Right renal pelvis (tissue), 4 donors: ENCODE results near the gene PLEKHA6. TPM values are rescaled to one million over a fixed set of nuclear protein-coding genes. Genes with fewer than 3 reads are reported as not detected.

Source experiments
- DNase-seq, 4 donors: peaks; one replicate each; pipeline ENCODE4 v3.0.0-alpha.2; 2013; ENCODE audit warnings: low read depth in 4 of 4, low spot score in 3 of 4, missing footprints in 1 of 4
- polyA plus RNA-seq, 4 donors: library from polyadenylated mRNA; unstranded; fragments of 120-200 nt; gene quantifications; one replicate each; pipeline ENCODE4 v1.2.1, GENCODE V29; 2013; ENCODE audit not compliant: insufficient read length in 4 of 4

Gene PLEKHA6
- polyA plus RNA-seq, 4 donors = 46.3 to 58.5 (median 50.2) TPM

DNA sequence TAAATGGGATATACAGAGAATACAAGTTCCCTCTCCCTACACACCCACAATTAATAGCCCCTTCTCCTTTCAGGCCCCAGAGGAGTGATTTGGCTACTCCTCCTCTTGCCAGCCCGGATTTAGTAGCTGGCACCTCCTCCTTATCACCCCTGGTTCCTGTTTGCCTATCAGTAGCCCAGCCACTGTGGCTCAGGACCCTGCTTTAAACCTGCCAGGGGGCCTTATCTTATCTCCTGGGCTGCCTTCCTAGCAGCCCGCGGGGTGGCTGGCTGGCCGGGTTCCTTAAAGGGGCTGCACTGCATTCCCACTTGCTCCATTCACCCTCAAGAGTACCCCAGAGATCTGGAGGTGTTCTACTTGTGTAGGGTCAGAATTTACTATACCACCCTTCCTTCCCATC lies 70.4 kb downstream of the PLEKHA6 start:
- DNase-seq = no peak

DNA sequence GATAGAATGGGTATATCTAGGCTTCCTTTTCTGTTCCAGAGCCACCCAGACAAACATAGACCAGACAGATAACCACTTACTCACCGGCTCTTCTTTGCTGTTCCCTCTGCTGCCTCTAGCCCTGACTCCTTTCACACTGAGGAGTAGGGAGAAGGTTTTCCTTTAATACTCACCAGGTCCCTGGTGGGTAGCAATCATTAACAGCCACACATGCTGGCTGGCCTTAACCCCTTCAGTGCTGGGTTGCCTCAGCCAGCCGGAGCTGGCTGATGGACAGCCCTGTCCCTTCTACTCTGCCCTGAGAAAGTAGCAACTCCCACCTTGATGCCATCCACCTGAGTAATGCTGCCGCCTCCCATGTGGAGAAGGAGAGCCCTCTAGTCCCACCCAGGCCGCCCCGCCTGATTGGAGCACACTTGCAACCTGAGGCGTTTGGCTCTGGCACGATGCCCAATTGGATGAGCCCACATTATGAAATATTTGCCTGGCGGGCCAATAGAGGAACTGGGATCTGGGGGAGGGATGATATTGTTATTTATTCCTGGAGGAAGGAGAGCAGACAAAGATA lies 71.6 kb downstream of the PLEKHA6 start:
- DNase-seq = peak in 1 of 4 donors; percentile 73

DNA sequence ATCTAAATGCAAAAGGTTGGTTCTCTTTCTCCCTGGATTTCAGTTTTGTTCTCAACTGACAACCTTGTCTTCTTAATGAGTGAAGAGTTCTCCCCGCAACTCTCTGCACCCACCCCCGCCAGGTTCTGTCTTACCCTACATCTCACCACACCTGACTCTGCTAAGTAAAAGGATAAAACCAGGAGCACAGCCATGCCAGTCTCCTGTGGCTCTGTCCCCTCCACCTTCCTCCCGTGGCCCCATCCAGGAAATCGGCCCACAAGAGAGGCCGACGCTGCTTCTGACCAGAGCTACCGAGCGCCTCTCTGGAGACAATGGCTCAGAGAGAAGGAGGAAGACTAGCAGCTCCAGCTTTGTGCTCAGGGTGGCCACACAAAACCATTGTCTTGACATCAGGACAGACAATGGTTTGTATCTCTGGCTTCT lies 72.2 kb downstream of the PLEKHA6 start:
- no peak for DNase-seq

DNA sequence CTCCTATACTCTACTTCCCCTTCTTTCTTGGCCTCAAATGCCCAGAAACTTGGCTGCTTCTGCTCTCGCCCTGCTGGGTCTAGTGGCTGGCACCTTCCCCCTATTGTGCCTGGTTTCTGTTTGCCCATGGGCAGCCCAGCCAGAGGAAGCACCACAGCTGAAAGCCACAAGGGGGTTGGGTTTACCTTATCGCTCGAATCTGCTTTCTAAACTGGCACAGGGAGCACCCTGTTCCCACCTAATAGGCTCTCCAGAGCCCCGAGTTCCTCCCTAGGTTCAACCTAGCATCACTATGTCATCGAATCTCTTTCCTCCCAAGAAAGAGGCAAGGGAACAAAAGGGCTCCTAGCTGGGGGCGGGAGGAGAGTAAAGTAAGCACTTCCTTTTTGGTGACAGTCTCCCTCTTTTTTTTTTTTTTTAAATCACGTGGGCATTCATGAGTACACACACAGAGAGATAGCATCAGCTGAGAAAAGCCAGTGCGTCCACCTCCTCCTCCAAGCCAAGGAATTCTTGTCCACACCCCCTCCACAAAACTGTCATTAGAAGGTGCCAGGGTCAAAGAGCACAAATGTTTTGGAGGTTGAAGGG lies 72.8 kb downstream of the PLEKHA6 start:
- DNase-seq = no peak

DNA sequence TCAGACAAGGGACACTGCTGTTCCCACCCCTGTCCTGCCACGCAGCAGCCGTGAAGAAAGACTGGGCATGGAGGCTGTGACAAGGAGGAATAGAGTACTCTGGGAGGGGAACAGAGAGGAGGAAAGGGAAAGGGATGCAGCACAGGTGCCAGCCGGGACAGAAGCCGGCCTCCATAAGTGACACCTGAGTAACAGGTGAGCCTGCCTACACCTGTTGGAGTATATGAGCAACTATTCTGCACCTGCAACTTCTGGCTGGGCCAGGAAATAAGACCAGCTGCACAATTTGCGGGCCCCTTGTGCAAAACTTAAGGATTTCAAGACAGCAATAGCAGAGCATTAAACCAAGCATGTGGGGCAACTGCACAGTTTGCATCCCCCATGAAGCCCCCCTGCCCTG lies 73.4 kb downstream of the PLEKHA6 start:
- DNase-seq = no peak

DNA sequence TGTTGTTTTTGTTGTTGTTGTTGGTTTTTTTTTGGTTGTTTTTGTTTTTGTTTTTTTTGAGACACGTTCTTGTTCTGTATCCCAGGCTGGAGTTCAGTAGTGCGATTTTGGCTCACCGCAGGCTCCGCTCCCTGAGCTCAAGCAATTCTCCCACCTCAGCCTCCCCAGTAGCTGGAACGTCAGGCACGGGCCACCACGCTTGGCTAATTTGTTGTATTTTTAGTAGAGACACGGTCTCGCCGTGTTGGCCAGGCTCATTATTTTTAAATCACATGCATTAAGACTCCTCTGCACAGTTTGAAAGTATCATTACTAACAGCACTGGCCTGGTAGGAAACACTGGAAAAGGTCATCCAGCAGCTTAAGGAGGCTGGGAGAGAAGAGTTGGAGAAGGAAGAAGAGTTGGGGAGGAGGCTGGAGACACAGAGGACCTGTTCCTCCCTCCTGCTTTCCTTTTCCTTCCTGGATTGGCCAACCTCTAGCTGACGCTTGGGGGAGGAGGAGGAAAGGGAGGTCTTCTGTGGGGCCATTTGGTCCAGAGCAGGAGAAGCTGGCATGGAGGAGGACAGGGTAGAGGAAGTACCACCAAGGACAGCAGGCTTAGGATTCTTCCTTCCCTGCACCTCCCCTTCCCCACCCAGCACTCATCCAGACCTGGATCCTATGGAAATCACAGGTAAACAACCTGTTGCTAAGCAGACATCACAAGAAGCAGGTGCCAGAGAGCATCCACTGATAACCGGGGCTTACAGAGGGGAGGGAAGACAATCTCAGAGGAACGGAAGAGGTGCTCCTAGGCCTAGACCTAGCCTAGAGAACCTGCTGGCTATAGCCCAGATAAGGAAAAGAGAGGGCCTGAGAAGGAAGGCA lies 74.1 kb downstream of the PLEKHA6 start:
- DNase-seq = no peak

DNA sequence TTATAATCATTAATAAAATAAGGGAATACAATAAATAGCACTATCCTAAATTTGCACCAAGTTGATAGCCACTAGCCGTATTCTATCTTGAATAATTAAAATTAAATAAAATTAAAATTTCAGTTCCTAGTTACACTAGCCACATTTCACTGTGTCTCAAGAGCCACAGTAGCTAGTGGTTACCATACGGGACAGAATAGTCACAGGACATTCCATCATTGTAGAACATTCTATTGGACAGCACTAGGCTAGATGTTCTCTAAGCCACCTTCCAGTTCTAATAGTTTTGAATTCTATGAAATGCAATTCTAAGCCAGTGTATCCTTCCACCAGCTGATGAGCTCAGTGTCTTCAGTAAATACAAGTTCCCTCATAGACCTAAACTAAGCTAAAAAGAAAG lies 74.8 kb downstream of the PLEKHA6 start:
- no peak for DNase-seq

DNA sequence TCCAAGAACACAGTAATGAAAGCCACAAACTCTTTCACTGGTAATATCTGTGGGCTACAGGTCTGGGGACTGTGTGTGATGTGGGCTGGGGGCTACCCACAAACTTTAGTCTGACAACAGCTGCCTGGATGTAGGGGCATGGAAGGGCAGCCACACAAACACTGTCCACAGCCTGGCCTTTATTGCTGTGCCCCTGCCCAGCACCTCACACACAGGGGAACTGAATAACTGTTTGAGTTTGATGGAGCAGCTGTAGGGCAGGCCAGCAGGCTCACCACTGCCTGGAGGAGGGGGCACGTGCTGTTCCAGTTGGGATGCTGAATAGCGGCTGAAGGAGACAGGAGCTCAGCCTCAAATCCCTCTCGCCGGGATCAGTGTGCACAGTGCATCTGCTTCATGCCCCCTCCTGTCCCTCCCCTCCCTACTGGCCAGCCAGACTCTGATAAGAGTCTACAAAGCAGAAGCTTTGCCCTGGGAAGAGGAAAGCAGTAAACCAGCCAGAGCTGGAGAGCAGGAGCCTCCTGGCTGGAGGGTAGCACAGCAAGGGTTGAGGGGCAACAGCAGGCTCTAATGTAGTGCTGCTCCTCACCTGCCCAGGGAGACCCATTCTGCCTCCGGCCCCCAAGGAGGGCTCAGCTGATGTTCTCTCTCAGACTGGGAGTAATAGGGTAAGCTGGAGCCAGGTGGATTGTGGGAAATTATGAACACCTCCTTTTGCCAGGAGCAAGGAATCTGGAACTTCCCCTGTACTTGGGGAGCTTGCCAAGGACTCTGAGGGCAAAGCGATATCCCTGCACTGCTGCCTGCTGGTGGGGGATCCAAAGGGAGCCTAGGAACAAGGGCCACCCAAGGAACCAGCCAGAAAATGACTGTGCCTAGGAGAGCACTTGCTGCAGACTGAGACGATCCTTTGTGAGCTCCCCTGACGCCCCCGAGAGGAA lies 75.7 kb downstream of the PLEKHA6 start:
- DNase-seq = no peak

DNA sequence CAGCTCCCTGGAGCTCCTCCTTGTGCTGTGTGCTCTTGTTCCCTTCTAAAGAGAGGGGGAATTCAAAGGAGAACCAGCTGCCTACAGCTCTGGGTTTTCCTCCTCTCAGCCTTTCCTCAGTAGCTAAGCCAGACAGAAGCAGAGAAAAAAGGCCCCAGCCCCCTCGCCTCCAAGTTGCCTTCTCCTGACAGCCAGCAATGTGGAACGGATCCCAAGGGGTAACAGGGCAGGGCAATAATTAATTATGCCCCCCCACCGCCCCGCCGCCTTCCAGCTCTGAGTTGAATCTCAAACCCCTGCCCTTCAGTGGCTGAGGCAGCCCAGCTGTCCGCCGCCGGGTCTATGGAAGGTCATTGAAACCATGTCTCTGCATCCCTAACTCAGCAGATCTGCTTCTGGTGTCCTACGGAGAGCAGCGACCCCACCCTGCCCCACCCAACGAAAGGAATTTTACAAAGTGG lies 76.9 kb downstream of the PLEKHA6 start:
- peak in 1 of 4 donors; percentile 76 for DNase-seq

DNA sequence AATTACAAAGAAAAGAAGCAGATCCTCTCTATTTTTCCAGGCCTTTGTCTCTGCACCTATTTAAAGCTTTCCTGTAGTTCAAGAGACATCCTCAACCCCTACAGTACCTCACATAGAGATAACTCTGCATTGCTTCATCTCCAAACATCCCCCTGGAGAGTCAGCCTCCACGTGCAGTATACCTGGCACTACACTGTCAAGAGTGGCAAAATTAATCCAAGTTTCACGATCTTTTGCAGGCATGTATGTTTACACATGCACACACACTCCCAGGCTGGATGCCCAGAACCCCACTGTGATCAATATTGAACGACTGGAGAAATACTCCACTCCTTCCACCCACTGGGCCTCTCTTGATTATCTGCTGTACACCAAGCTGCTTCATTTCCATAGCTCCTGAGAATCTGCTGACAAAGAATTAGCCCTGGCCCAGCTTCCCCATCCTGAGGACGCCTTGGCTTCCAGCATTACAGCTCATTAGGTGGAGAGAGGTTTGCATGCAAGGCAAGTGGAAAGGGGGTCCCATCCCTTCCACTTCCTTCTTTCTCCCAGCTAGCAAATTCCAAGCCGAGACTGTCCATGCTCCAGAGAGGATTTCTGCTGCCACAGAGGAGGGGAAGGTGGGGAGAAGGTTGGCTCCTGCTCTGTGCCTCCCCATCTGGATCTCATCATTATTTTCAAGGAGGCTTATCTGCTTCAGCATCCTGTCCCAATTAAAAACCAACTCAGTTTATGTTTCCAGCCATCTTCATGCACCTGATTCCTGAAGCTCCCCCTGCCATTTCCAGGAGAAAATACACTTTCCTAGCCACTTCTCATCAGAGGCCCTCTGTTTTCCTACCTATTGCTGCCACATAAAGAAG lies 79.4 kb downstream of the PLEKHA6 start:
- no peak for DNase-seq

DNA sequence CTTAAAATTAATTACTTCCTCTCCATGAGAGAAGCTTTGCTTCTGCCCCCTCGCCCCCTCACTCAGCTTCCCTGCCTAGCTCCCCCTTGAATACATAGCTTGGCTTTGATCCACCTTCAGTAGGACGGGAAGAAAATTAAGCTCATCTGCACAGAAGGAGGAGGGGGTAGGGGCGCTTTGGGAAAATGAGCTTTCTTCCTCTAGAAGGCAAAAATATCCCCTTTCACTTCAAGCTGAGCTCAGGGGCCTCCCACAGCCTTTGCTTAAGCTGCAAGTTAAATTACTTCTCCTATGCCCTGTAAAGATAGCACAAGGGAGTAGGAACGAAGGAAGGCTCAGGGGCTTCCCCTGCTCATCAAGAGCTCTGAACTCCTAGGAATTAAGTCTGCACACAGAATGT lies 80.8 kb downstream of the PLEKHA6 start:
- no peak for DNase-seq

DNA sequence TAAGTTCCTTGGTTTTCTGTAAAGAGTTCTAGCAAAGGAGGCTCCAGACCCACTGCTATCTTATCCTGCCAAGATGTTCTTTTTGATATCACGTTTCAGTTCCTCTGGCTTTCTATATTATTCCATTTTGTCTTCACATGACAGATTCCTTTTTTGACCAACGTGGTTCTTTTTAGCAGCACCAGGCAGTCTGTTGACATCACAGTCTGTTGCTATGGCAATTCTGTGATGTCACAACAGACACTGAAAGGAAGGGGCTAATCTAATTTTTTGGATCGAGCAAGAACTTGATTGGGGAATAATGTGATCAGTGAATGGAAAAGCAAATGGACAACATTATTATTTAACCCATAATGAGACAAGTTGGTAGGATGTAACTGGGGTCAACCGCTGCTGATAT lies 81.5 kb downstream of the PLEKHA6 start:
- no peak for DNase-seq

DNA sequence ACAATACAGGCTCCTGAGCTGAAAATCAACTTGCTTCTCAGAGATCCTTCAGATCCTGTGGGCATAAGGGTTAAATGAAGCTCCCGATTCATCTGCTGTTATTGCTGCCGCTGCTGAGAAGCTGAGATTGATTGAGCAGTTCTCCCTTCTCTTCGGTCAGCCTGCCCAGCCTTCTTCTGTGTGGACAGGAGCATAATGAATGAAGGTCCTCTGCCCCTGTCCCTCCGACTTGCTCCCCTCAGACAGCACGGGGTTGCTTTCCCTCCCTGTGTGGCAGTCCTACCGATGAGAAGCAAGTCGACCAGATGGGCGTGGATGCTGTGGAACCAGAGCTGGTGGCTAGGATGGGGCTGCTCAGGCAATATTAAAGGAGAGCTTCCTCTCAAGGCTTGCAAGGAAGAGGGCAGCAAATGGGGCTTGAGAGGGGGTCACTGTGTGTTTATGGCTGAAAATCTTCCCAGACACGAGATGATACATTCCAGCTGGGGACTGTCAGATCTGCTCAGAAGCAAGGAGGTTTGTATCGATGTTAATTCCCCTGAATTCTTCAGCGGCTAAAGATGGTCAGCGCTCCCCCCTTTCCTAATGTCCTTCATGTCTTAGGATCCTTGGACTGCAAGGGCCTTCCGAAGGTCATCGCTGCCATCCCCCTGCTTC lies 82.0 kb downstream of the PLEKHA6 start:
- no peak for DNase-seq

DNA sequence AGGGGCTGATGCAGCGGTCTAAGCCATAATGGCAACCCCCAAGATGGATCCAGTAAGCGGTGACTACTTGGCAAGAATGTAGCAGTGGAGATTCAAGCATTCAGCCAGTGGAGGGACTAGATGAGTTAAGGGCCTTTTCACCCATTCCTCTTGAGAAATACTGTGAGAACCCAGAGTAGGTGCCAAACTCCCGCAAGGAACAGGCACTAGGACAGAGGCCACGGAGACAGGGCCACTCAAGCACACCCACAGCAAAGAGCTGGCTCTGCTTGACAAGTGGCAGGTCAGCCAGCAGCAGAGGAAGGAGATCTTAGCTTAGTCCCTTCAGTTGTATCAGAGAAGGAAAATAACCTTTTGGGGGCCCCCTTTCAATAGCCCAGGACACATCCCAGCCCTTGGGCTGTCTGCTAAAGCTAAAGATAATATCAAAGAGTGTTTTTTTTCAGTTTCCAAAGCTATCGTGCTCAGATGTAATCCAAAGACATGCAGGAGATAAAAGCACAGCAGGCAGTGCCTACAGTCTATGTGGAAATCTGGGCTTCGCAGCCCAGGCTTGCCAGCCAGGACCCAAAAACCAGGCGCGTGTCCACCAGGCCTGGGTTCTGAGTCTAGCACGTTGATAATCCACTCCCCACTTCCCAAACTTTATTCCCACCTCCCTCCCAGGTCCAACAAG lies 83.9 kb downstream of the PLEKHA6 start:
- no peak for DNase-seq

DNA sequence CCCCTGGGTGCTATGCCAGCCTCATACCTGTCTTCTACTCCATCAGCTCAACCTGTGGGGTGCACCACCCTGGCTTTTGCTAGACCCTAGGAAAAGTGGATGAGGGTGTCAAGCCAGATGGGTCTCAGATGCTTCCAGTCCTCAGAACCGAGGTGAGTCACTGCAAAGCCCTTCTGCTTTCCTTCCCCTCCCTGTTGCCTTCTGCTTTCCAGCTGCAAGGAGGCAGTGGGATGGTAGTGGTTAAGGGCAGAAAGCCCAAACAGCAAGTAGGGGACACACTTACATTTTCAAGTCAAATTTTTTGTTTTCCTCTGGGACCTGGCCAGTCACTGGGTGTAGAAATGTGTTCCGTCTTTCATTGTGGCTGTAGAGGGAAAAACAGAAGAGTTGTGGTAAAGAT lies 85.3 kb downstream of the PLEKHA6 start:
- DNase-seq = no peak

DNA sequence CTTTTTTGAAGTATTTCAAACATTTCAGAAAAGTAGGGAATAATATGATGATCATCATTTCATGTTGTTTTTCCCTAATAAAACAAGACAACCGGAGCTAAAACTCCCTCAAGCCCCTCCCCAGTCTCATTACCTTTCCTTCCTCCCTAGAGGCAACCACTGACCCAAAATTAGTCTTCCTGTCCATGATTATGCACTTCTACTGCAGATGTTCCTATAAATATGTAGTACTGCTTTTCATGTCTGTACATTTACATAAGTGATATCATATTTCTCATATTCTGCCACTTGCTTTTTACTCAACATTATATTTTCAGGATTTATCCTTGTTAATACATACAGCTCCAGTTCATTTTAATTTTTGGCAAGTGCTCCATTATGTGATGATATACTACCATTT lies 87.2 kb downstream of the PLEKHA6 start:
- DNase-seq = no peak

DNA sequence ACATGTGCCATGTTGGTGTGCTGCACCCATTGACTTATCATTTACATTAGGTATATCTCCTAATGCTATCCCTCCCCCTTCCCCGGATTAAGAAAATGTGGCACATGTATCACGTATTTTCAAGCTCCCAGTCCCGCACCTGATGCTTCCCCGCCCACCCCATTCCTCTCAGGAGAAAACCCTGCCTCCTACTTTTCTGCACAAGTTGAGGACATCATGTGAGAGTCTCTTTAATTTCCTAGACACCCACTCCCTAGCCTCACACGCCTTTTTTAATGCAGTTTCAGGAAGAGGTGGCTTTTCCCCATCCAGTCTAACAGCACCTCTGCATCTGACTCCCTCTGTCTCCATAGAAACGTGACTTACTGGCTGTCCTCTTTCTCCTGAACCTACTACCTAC lies 87.8 kb downstream of the PLEKHA6 start:
- no peak for DNase-seq

DNA sequence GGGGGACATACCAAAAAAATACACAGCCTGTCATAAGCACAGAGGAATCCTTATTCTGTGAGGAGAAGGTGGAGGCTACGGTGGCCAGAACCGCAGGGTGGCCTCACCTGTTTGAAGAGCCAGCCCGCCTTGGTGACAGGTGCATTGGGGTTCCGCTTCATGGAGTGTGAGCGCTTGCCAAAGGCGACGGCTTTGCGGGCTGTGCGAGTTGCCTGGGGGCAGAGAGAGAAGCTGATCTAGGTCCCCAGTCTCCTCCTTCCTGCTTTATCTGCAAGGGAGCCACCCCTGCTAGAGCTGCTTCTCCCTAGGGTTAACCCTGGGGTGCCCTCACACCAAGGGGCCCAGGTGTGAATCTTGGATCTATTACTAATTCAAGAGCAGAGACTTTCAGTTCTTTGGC lies 91.6 kb downstream of the PLEKHA6 start:
- DNase-seq = no peak

DNA sequence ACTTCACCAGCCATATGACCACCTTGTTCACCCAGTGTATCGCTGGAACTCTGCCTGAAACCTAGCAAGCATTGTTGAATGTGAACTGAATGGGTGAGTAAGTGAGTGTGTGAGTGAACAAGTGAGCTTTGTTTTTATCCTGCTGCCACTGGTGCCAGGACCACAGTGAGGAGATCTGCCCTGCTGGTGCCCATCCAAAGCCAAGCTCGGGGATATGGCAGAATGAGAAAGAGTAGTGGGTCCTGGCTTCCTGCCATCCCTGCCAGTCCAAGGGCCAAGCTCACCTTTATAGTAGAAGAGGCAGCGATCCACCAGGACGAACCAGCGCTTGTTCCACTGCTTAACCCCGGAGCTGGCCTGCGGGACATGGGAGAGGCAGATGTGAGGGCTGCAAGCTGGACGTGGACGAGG lies 92.5 kb downstream of the PLEKHA6 start:
- no peak for DNase-seq
